Chondrocyte (in vitro differentiated cells): ENCODE data around the gene SINHCAF. TPM values are rescaled to one million over a fixed set of nuclear protein-coding genes. Genes with fewer than 3 reads are reported as not detected.

Source experiments
- DNase-seq: peaks from one replicate; pipeline ENCODE4 v3.0.0; 2021; ENCODE audit warnings: mixed read lengths, low spot score
- H3K27ac Mint-ChIP-seq: one replicate; pipeline ENCODE4 v1.8.0; 2021; ENCODE audit warnings: mild to moderate bottlenecking, moderate library complexity, mixed read lengths; ENCODE audit not compliant: unreplicated experiment
- H3K27me3 Mint-ChIP-seq: 2 replicates; pipeline ENCODE4 v1.8.0; 2021; ENCODE audit warnings: low read depth, mixed read lengths
- H3K36me3 Mint-ChIP-seq: 2 replicates; pipeline ENCODE4 v1.8.0; 2021; ENCODE audit warnings: low read depth, mixed read lengths
- H3K4me1 Mint-ChIP-seq: 2 replicates; pipeline ENCODE4 v1.8.0; 2021; ENCODE audit warnings: low read depth, mild to moderate bottlenecking, mixed read lengths
- H3K4me3 Mint-ChIP-seq: one replicate; pipeline ENCODE4 v1.8.0; 2021; ENCODE audit warnings: mild to moderate bottlenecking, moderate library complexity, mixed read lengths; ENCODE audit not compliant: unreplicated experiment
- H3K9me3 Mint-ChIP-seq: 2 replicates; pipeline ENCODE4 v1.8.0; 2021; ENCODE audit warnings: low read depth, mixed read lengths
- CTCF ChIP-seq: fragments of 200-600 bp; sonication (generic); IDR thresholded peaks from 2 replicates; pipeline ENCODE4 v1.5.0; 2021; ENCODE audit warnings: antibody characterized with exemption, mild to moderate bottlenecking, moderate library complexity
- total RNA-seq: library from RNA; stranded (reverse); gene quantifications from 3 replicates; pipeline ENCODE4 v1.2.1, GENCODE V29; 2021

Gene SINHCAF
- total RNA-seq, 1 donor from 2014 or later = 32.5 TPM

GRCh38 chr12:31265722-31266121 lies 60.2 kb downstream of the SINHCAF start:
- Mint-ChIP-seq H3K4me1 (no peaks in the 10 kb centered on the region), H3K27me3 (no peaks in the 10 kb centered on the region), H3K9me3 (no peaks in the 10 kb centered on the region), H3K27ac (no peak overlapping the region), H3K36me3 (no peaks in the 10 kb centered on the region), H3K4me3 (no peak overlapping the region)
- no peak for DNase-seq
- no peak for TF ChIP-seq CTCF

- TF ChIP-seq CTCF = no peak
Observed at GRCh38 chr12:31263661-31264060, 62.3 kb downstream of the SINHCAF start.

GRCh38 chr12:31261744-31262143 lies 64.2 kb downstream of the SINHCAF start:
- TF ChIP-seq CTCF = no peak
- Mint-ChIP-seq H3K4me3 (no peak overlapping the region), H3K27me3 (no peaks in the 10 kb centered on the region), H3K9me3 (no peaks in the 10 kb centered on the region), H3K4me1 (no peaks in the 10 kb centered on the region), H3K36me3 (no peaks in the 10 kb centered on the region), H3K27ac (no peak overlapping the region)
- DNase-seq = no peak

More at GRCh38 chr12:31263661-31264060, 62.3 kb downstream of the SINHCAF start:
- Mint-ChIP-seq H3K4me1 (no peaks in the 10 kb centered on the region), H3K27ac (no peak overlapping the region), H3K9me3 (no peaks in the 10 kb centered on the region), H3K4me3 (no peak overlapping the region), H3K36me3 (no peaks in the 10 kb centered on the region), H3K27me3 (no peaks in the 10 kb centered on the region)
- DNase-seq = no peak

GRCh38 chr12:31260840-31261239 lies 65.1 kb downstream of the SINHCAF start:
- Mint-ChIP-seq H3K9me3 (no peaks in the 10 kb centered on the region), H3K27me3 (no peaks in the 10 kb centered on the region), H3K27ac (no peak overlapping the region), H3K36me3 (no peaks in the 10 kb centered on the region), H3K4me1 (no peaks in the 10 kb centered on the region), H3K4me3 (no peak overlapping the region)
- TF ChIP-seq CTCF = no peak
- DNase-seq = no peak

GRCh38 chr12:31259136-31259886 lies 66.6 kb downstream of the SINHCAF start:
- Mint-ChIP-seq H3K27ac (no peak overlapping the region), H3K9me3 (no peaks in the 10 kb centered on the region), H3K4me1 (no peaks in the 10 kb centered on the region), H3K4me3 (no peak overlapping the region), H3K27me3 (no peaks in the 10 kb centered on the region), H3K36me3 (no peaks in the 10 kb centered on the region)
- no peak for TF ChIP-seq CTCF
- DNase-seq = no peak
